ENCODE data around the gene ENOSF1.

The ENOSF1 gene

GRCh38 chr18:711657-712400 lies 601 bp downstream of the ENOSF1 start:
- DNase-seq (ENCODE audit: low spot score) (no peak), ATAC-seq (ENCODE audit: low read depth) (peak; percentile 22; the same call in 2 of the 3 replicates)
- Histone ChIP-seq H3K27me3 (ENCODE audit: insufficient read depth, poor library complexity, severe bottlenecking) (no peaks in the 10 kb centered on the region), H3K27ac (ENCODE audit: poor library complexity, severe bottlenecking) (peak overlapping the region; percentile 62), H3K36me3 (ENCODE audit: low read depth) (peaks cover 21% of the 10 kb centered on the region), H3K4me1 (ENCODE audit: insufficient read depth, poor library complexity, severe bottlenecking) (peaks cover 13% of the 10 kb centered on the region), H3K4me3 (ENCODE audit: severe bottlenecking) (peak overlapping the region; percentile 56), H3K9me3 (ENCODE audit: severe bottlenecking) (no peaks in the 10 kb centered on the region)
- TF ChIP-seq CTCF (IDR thresholded peaks at IDR 0.05; ENCODE audit: poor library complexity, severe bottlenecking) = no peak

- TF ChIP-seq CTCF (IDR thresholded peaks at IDR 0.05; ENCODE audit: poor library complexity, severe bottlenecking) = no peak
- Histone ChIP-seq H3K4me3 (ENCODE audit: severe bottlenecking) (peak overlapping the region; percentile 56), H3K36me3 (ENCODE audit: low read depth) (peaks cover 24% of the 10 kb centered on the region), H3K27ac (ENCODE audit: poor library complexity, severe bottlenecking) (peak overlapping the region; percentile 62), H3K9me3 (ENCODE audit: severe bottlenecking) (no peaks in the 10 kb centered on the region), H3K4me1 (ENCODE audit: insufficient read depth, poor library complexity, severe bottlenecking) (peaks cover 13% of the 10 kb centered on the region), H3K27me3 (ENCODE audit: insufficient read depth, poor library complexity, severe bottlenecking) (no peaks in the 10 kb centered on the region)
- ATAC-seq (ENCODE audit: low read depth) (peak; percentile 3; the same call in 2 of the 3 replicates), DNase-seq (ENCODE audit: low spot score) (no peak)
Measured at GRCh38 chr18:711310-711656, 1.1 kb downstream of the ENOSF1 start.

- Histone ChIP-seq H3K9me3 (ENCODE audit: severe bottlenecking) (no peaks in the 10 kb centered on the region), H3K27me3 (ENCODE audit: insufficient read depth, poor library complexity, severe bottlenecking) (no peaks in the 10 kb centered on the region), H3K4me1 (ENCODE audit: insufficient read depth, poor library complexity, severe bottlenecking) (peaks cover 10% of the 10 kb centered on the region), H3K4me3 (ENCODE audit: severe bottlenecking) (peak overlapping the region; percentile 56), H3K36me3 (ENCODE audit: low read depth) (peaks cover 30% of the 10 kb centered on the region), H3K27ac (ENCODE audit: poor library complexity, severe bottlenecking) (peak overlapping the region; percentile 62)
- no peak for TF ChIP-seq CTCF (IDR thresholded peaks at IDR 0.05; ENCODE audit: poor library complexity, severe bottlenecking)
- DNase-seq (ENCODE audit: low spot score) (no peak), ATAC-seq (ENCODE audit: low read depth) (no peak)
Measured at GRCh38 chr18:710418-711300, 1.8 kb downstream of the ENOSF1 start.

- Histone ChIP-seq H3K27me3 (ENCODE audit: insufficient read depth, poor library complexity, severe bottlenecking) (no peaks in the 10 kb centered on the region), H3K27ac (ENCODE audit: poor library complexity, severe bottlenecking) (no peak overlapping the region), H3K4me3 (ENCODE audit: severe bottlenecking) (no peak overlapping the region), H3K9me3 (ENCODE audit: severe bottlenecking) (no peaks in the 10 kb centered on the region), H3K4me1 (ENCODE audit: insufficient read depth, poor library complexity, severe bottlenecking) (peaks cover 5% of the 10 kb centered on the region), H3K36me3 (ENCODE audit: low read depth) (peaks cover 39% of the 10 kb centered on the region)
- DNase-seq (ENCODE audit: low spot score) = no peak
- ATAC-seq (ENCODE audit: low read depth) = no peak
- no peak for TF ChIP-seq CTCF (IDR thresholded peaks at IDR 0.05; ENCODE audit: poor library complexity, severe bottlenecking)
Measured at GRCh38 chr18:709771-710170, 2.7 kb downstream of the ENOSF1 start.
